ENCODE measurements around the gene RER1. TPM values are rescaled to one million over a fixed set of nuclear protein-coding genes. Genes with fewer than 3 reads are reported as not detected.

RER1 gene
- total RNA-seq, 1 donor from 2014 or later = 93.0 TPM

DNA sequence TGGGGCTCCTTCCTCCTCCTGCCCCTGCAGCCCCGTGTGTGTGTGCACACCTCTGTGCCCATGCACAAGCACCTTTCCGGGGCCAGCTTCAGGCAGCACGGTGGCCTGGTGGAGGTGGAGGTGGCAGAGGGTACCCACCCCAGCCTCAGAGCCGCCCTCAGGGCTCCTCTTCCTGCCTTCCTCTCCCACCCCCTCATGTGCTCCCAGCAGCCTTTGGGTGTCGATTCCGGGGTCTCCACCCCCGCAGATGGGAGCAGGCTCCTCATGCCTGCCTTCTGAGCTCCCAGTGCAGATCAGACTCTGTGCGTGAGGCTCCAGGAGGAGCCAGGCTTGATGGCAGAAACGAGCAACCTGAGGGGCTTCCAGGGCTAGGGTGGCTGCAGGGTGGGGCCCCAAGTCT is 55.2 kb downstream of the RER1 start:
- H3K27ac Mint-ChIP-seq (ENCODE audit: unreplicated experiment) = no peak overlapping the region
- TF ChIP-seq CTCF (IDR thresholded peaks at IDR 0.05; ENCODE audit: partially characterized antibody, unreplicated experiment) = no peak
- H3K27me3 Mint-ChIP-seq (ENCODE audit: unreplicated experiment) = peaks cover 3% of the 10 kb centered on the region
- DNase-seq = no peak
- H3K36me3 Mint-ChIP-seq (ENCODE audit: unreplicated experiment) = no peaks in the 10 kb centered on the region
- H3K4me3 Mint-ChIP-seq (ENCODE audit: unreplicated experiment) = no peak overlapping the region
- H3K4me1 Mint-ChIP-seq (ENCODE audit: low read depth, unreplicated experiment) = peaks cover 9% of the 10 kb centered on the region
- peaks cover 4% of the 10 kb centered on the region for H3K9me3 Mint-ChIP-seq (ENCODE audit: unreplicated experiment)

DNA sequence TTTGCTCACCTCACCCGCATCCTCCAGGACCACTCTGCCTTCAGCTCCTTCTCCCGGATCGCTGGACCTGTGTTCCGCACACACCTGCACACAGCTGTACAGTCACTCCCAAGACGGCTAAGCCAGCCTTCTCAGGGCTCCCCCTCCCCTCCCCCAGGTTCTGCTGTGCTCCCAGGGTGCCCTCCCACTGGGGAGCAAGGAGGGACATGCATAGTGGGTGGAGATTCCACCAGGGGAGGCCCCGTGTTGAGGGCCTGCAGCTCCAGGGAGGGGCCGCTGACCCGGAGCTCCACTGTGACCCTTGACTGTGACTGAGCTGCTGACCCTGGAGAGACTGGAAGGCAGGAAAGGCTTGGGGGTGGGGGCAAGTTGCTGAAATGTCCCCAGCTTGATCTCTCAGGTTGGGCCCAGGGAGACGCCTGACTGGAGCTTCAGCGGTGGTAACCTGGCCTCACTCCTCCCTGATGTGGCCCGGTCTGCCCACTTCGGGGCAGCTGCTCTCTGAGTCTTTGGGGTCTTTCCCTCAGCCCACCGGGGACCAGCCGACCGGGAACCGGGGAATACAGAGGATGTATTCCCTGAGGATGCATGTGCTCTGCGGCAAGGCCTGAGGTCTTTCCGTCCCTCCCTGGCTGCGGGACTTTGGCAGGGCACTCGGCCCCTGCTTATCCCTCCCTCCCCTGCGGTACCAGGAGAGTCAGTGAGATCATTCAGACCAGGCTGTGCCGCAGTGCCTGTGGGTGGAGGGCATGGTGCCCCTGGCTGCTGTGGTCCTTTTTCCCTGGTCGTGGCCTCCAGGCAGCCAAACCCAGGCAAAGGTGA is 55.8 kb downstream of the RER1 start:
- H3K4me1 Mint-ChIP-seq (ENCODE audit: low read depth, unreplicated experiment) = peaks cover 9% of the 10 kb centered on the region
- H3K4me3 Mint-ChIP-seq (ENCODE audit: unreplicated experiment) = no peak overlapping the region
- DNase-seq = no peak
- H3K9me3 Mint-ChIP-seq (ENCODE audit: unreplicated experiment) = peaks cover 4% of the 10 kb centered on the region
- H3K27me3 Mint-ChIP-seq (ENCODE audit: unreplicated experiment) = peaks cover 3% of the 10 kb centered on the region
- TF ChIP-seq CTCF (IDR thresholded peaks at IDR 0.05; ENCODE audit: partially characterized antibody, unreplicated experiment) = no peak
- H3K27ac Mint-ChIP-seq (ENCODE audit: unreplicated experiment) = no peak overlapping the region
- no peaks in the 10 kb centered on the region for H3K36me3 Mint-ChIP-seq (ENCODE audit: unreplicated experiment)

- peaks cover 5% of the 10 kb centered on the region for H3K27me3 Mint-ChIP-seq (ENCODE audit: unreplicated experiment)
- H3K27ac Mint-ChIP-seq (ENCODE audit: unreplicated experiment) = peak overlapping the region; percentile 38
- H3K4me3 Mint-ChIP-seq (ENCODE audit: unreplicated experiment) = no peak overlapping the region
- H3K9me3 Mint-ChIP-seq (ENCODE audit: unreplicated experiment) = peaks cover 4% of the 10 kb centered on the region
- TF ChIP-seq CTCF (IDR thresholded peaks at IDR 0.05; ENCODE audit: partially characterized antibody, unreplicated experiment) = no peak
- no peaks in the 10 kb centered on the region for H3K36me3 Mint-ChIP-seq (ENCODE audit: unreplicated experiment)
- H3K4me1 Mint-ChIP-seq (ENCODE audit: low read depth, unreplicated experiment) = peaks cover 11% of the 10 kb centered on the region
- no peak for DNase-seq
These were observed 56.4 kb downstream of the RER1 start for GRCh38 chr1:2448098-2448445.

- peaks cover 6% of the 10 kb centered on the region for H3K27me3 Mint-ChIP-seq (ENCODE audit: unreplicated experiment)
- no peak overlapping the region for H3K4me3 Mint-ChIP-seq (ENCODE audit: unreplicated experiment)
- DNase-seq = no peak
- H3K4me1 Mint-ChIP-seq (ENCODE audit: low read depth, unreplicated experiment) = peaks cover 12% of the 10 kb centered on the region
- H3K36me3 Mint-ChIP-seq (ENCODE audit: unreplicated experiment) = no peaks in the 10 kb centered on the region
- peaks cover 4% of the 10 kb centered on the region for H3K9me3 Mint-ChIP-seq (ENCODE audit: unreplicated experiment)
- TF ChIP-seq CTCF (IDR thresholded peaks at IDR 0.05; ENCODE audit: partially characterized antibody, unreplicated experiment) = no peak
- no peak overlapping the region for H3K27ac Mint-ChIP-seq (ENCODE audit: unreplicated experiment)
These were observed 58.2 kb downstream of the RER1 start for GRCh38 chr1:2449636-2450454.

DNA sequence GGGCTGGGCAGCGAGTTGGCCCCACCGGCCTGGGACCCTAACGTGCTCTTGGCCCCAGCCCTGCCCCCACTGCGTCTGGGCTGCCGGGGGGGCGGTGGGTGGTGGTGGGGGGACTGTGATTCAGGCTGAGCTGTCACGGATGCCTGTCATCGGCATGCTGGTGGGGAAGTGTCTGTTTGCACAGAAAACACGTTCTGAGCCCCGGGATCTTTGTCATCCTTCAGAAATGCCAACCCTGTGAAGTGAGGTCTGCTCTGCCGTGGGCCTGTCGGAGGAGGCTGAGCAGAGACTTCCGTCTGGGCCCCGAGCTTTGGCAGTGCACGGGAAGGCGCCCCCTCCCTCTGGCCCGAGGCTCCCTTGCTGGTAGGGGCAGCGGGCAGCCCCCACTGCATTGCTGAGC is 60.1 kb downstream of the RER1 start:
- DNase-seq = no peak
- Mint-ChIP-seq H3K9me3 (ENCODE audit: unreplicated experiment) (peaks cover 2% of the 10 kb centered on the region), H3K27me3 (ENCODE audit: unreplicated experiment) (peaks cover 6% of the 10 kb centered on the region), H3K36me3 (ENCODE audit: unreplicated experiment) (no peaks in the 10 kb centered on the region), H3K4me1 (ENCODE audit: low read depth, unreplicated experiment) (peaks cover 9% of the 10 kb centered on the region), H3K4me3 (ENCODE audit: unreplicated experiment) (no peak overlapping the region), H3K27ac (ENCODE audit: unreplicated experiment) (no peak overlapping the region)
- no peak for TF ChIP-seq CTCF (IDR thresholded peaks at IDR 0.05; ENCODE audit: partially characterized antibody, unreplicated experiment)

Measured in glutamatergic neuron (in vitro differentiated cells).